K562 (cell line): ENCODE measurements around the gene SCARF1. TPM values are rescaled to one million over a fixed set of nuclear protein-coding genes. Genes with fewer than 3 reads are reported as not detected.
"Not testable (repeated sequence)": the region's sequence is repeated elsewhere in the genome, so short reads cannot be mapped to it uniquely, and the experiment has no call there.

Experiments used
- ATAC-seq: fragments of 200-7000 bp; cut with Tn5 transposase; 3 replicates; pipeline ENCODE4 v1.9.1; 2020; ENCODE audit warnings: moderate library complexity
- BruUV-seq: library from RNA; stranded (reverse); fragments of 400-500 nt; replicated peaks from 2 replicates; lab custom pipeline; 2021; lab: Mats Ljungman, UMichigan
- CTCF ChIA-PET: fragments of 300-600 bp; formaldehyde crosslinking; extraction: SDS; loops from one replicate; lab custom pipeline; 2021; ENCODE audit warnings: low intra/inter-chr PET ratio; lab: Yijun Ruan, JAX
- POLR2A ChIA-PET: fragments of 300-600, 350-650 bp; sonication (Branson Sonifier 250); formaldehyde crosslinking; extraction: SDS; loops from one replicate; lab custom pipeline; 2021; ENCODE audit warnings: antibody characterized with exemption, inconsistent platforms; lab: Yijun Ruan, JAX
- DNase-seq, 4 experiments: peaks; one replicate each; pipeline versions ENCODE4 v3.0.0 to v3.0.0-alpha.2; 2011 to 2018; ENCODE audit warnings: low spot score in 3 of 4, mixed read lengths in 3 of 4; ENCODE audit errors: extremely low read depth in 1 of 4
- FAIRE-seq: peaks from 2 replicates; lab custom pipeline; 2011; peaks lifted over from hg19 to GRCh38; lab: Jason Lieb, UNC
- H2AFZ ChIP-seq: 2 replicates; pipeline ENCODE4 v1.6.0; 2011; ENCODE audit warnings: low read depth, low read length, control low read depth, inconsistent platforms
- H3K27ac ChIP-seq: fragments of 200-600 bp; 3 replicates; pipeline ENCODE4 v1.8.0; 2011; ENCODE audit warnings: low read depth, mild to moderate bottlenecking, control low read depth, inconsistent platforms, low read length, moderate library complexity, mixed read lengths; ENCODE audit errors: extremely low read depth
- H3K27me3 ChIP-seq, 2 experiments: fragments of 300-600 bp in 1 of 2; 2 replicates in 1 of 2; 3 replicates in 1 of 2; pipeline versions ENCODE4 v1.6.0 to v1.8.0; 2011; ENCODE audit warnings: inconsistent platforms in 2 of 2, low read length in 2 of 2, mild to moderate bottlenecking in 1 of 2, mixed read lengths in 1 of 2, moderate library complexity in 1 of 2; ENCODE audit not compliant: control insufficient read depth in 2 of 2, insufficient read depth in 2 of 2
- H3K36me3 ChIP-seq: fragments of 300-600 bp; 3 replicates; pipeline ENCODE4 v1.8.0; 2011; ENCODE audit warnings: mild to moderate bottlenecking, low read length, inconsistent platforms; ENCODE audit not compliant: control insufficient read depth, insufficient read depth
- H3K4me1 ChIP-seq, 2 experiments: fragments of 200-600 bp in 1 of 2; replicated peaks in 1 of 2; 2 replicates in 1 of 2; 3 replicates in 1 of 2; pipeline versions ENCODE4 v1.5.1 to v1.8.0; 2011; ENCODE audit warnings: inconsistent platforms in 2 of 2, low read length in 2 of 2, mild to moderate bottlenecking in 1 of 2, mixed read lengths in 1 of 2, moderate library complexity in 1 of 2; ENCODE audit not compliant: control insufficient read depth in 2 of 2, insufficient read depth in 2 of 2
- H3K4me2 ChIP-seq: 2 replicates; pipeline ENCODE4 v1.6.1; 2011; ENCODE audit warnings: low read length, control low read depth, inconsistent platforms, mixed read lengths; ENCODE audit not compliant: insufficient read depth
- H3K4me3 ChIP-seq: fragments of 200-600 bp; sonication (generic), shearing (Covaris generic); 2 replicates; pipeline ENCODE4 v1.5.1; 2016; ENCODE audit warnings: control low read depth, inconsistent platforms
- H3K79me2 ChIP-seq: fragments of 200-600 bp; 3 replicates; pipeline ENCODE4 v1.8.0; 2011; ENCODE audit warnings: low read length, inconsistent platforms; ENCODE audit not compliant: control insufficient read depth, insufficient read depth
- H3K9ac ChIP-seq, 2 experiments: 2 replicates each; pipeline versions ENCODE4 v1.6.0 to v1.6.1; 2011; ENCODE audit warnings: low read depth in 2 of 2, low read length in 2 of 2, control low read depth in 1 of 2, inconsistent platforms in 1 of 2, mild to moderate bottlenecking in 1 of 2, mixed read lengths in 1 of 2; ENCODE audit not compliant: insufficient read depth in 1 of 2
- H3K9me1 ChIP-seq: one replicate; pipeline ENCODE4 v1.6.0; 2011; ENCODE audit warnings: inconsistent platforms, mild to moderate bottlenecking, low read length, moderate library complexity; ENCODE audit not compliant: control insufficient read depth, insufficient read depth
- H3K9me3 ChIP-seq: replicated peaks from 2 replicates; pipeline ENCODE4 v1.5.1; 2011; ENCODE audit warnings: low read depth, low read length, inconsistent platforms; ENCODE audit not compliant: control insufficient read depth, insufficient read depth
- H4K20me1 ChIP-seq: replicated peaks from 2 replicates; pipeline ENCODE4 v1.6.1; 2011; ENCODE audit warnings: low read length, inconsistent platforms, mixed read lengths; ENCODE audit not compliant: control insufficient read depth, insufficient read depth
- ZNF121 ChIP-seq: sonication (generic); formaldehyde crosslinking; conservative IDR thresholded peaks from 2 replicates; pipeline ENCODE4 v1.8.0; 2022; ENCODE audit warnings: missing genetic modification reagents
- ZNF134 ChIP-seq: fragments of 250-450 bp; sonication (Bioruptor Pico); conservative IDR thresholded peaks from 2 replicates; pipeline ENCODE4 v1.4.0; 2020
- ZNF830 ChIP-seq: fragments of 250-450 bp; sonication (Bioruptor Pico); IDR thresholded peaks from 2 replicates; pipeline ENCODE4 v1.5.0; 2021; ENCODE audit warnings: mild to moderate bottlenecking
- WGBS: fragments of 100-300 bp; shearing (Covaris generic); methylation state at CpG from one replicate; pipeline ENCODE4 v1.1.6; 2016; ENCODE audit warnings: low coverage, mixed read lengths; ENCODE audit not compliant: insufficient coverage; ENCODE audit errors: missing lambda C conversion rate; 5-methylcytosine and 5-hydroxymethylcytosine counted together
- in situ Hi-C: fragments of 300-500 bp; cut with MboI; formaldehyde crosslinking; loops from 4 replicates; pipeline ENCODE4 v1.15.0; 2018; ENCODE audit warnings: inconsistent platforms, mixed read lengths
- intact Hi-C: fragments of 100-400 bp; cut with micrococcal nuclease; formaldehyde crosslinking; loops from 2 replicates; pipeline ENCODE4 v1.14.2; 2022
- polyA plus RNA-seq, 8 experiments: library from polyadenylated mRNA; depleted of rRNA in 4 of 8; stranded (reverse) in 5 of 8; unstranded in 3 of 8; fragments of >200 nt; fragmentation: Nextera tagmentation in 2 of 8; fragmentation: Illumina TruSeq in 1 of 8; extraction: Ambion mirVana in 2 of 8; extraction: Trizol in 1 of 8; gene quantifications; 2 replicates each; pipeline versions ENCODE4 v1.2.1 to v1.2.3, GENCODE V29; 2011 to 2014; ENCODE audit warnings: inconsistent platforms in 1 of 8, missing spikeins in 1 of 8
- total RNA-seq, 7 experiments: library from RNA; depleted of rRNA in 6 of 7; stranded (reverse); fragments of >200 nt in 6 of 7; fragmentation: Illumina TruSeq in 2 of 7; extraction: Trizol in 2 of 7; gene quantifications; 2 replicates each; pipeline versions ENCODE4 v1.2.1 to v1.2.3, GENCODE V29; 2011 to 2021; ENCODE audit warnings: low replicate concordance in 1 of 7
- TF ChIP-seq, protein P1 (sequence below), 2 experiments: fragments of 450-650 bp in 1 of 2; sonication (generic) in 1 of 2; formaldehyde crosslinking in 1 of 2; IDR thresholded peaks in 1 of 2; conservative IDR thresholded peaks in 1 of 2; 2 replicates each; pipeline versions ENCODE4 v1.6.1 to v1.8.1; 2016 to 2023; ENCODE audit warnings: mild to moderate bottlenecking in 2 of 2, moderate library complexity in 2 of 2, inconsistent platforms in 1 of 2, missing genetic modification reagents in 1 of 2
- TF ChIP-seq, protein P2 (sequence below): fragments of 450-650 bp; IDR thresholded peaks from 2 replicates; pipeline ENCODE4 v1.7.1; 2018; ENCODE audit warnings: mild to moderate bottlenecking, low read depth; ENCODE audit not compliant: partially characterized antibody
- TF ChIP-seq, protein P3 (sequence below): fragments of 450-650 bp; IDR thresholded peaks from 2 replicates; pipeline ENCODE4 v1.6.1; 2016; ENCODE audit warnings: mild to moderate bottlenecking
- TF ChIP-seq, protein P4 (sequence below): sonication (generic); formaldehyde crosslinking; IDR thresholded peaks from 2 replicates; pipeline ENCODE4 v1.8.0; 2022; ENCODE audit warnings: missing genetic modification reagents, mild to moderate bottlenecking, borderline replicate concordance

The SCARF1 gene
- total and polyA plus RNA-seq, 9 of the 15 experiments (the other 6 are each of a cell fraction or from before 2014, with no cell fraction given) = 0.04 to 2.1 (median 0.63) TPM

DNA sequence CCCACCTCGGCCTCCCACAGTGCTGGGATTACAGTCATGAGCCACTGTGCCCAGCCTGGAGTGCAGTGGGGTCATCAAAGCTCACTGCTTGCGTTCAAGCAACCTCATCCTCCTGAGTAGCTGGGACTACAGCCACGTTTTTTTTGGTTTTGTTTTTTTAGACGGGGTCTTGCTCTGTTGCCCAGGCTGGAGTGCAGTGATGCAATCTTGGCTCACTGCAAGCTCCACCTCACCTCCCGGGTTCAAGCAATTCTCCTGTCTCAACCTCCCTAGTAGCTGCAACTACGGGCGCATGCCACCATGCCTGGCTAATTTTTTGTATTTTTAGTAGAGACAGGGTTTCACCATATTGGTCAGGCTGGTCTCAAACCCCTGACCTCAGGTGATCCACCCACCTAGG, 7.3 kb upstream of the SCARF1 start:
- TF ChIP-seq, protein P1, sequence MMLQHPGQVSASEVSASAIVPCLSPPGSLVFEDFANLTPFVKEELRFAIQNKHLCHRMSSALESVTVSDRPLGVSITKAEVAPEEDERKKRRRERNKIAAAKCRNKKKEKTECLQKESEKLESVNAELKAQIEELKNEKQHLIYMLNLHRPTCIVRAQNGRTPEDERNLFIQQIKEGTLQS (IDR thresholded peaks at IDR 0.05) = 0 out of 2 replicates have a peak, but pooled peaks have one; percentile 32
- TF ChIP-seq, protein P1 (CRISPR knock-in tag; conservative IDR thresholded peaks at IDR 0.05) = not testable (repeated sequence)
- TF ChIP-seq ZNF121 (CRISPR knock-in tag) = peak; percentile 65
- H3K9me3 ChIP-seq, ATAC-seq, in situ Hi-C loops, BruUV-seq, H3K4me3 ChIP-seq, DNase-seq, H3K9ac ChIP-seq, H2AFZ ChIP-seq, intact Hi-C loops, CTCF ChIA-PET, H3K27ac ChIP-seq, H3K79me2 ChIP-seq, FAIRE-seq, H3K4me2 ChIP-seq, H3K9me1 ChIP-seq, H4K20me1 ChIP-seq, H3K27me3 ChIP-seq: not testable (repeated sequence)
- POLR2A ChIA-PET = interaction anchor here (0.5 to 3.5 kb wide), 7 partner anchors 8 to 747 kb away, joined by 3 to 20 read pairs (median 5); no protein-coding TSS in a partner anchor
- 90% methylated on average over 6 of the region's 7 CpGs for WGBS
- Histone ChIP-seq H3K4me1 (peaks cover 21 to 34% of the 10 kb centered on the region in 2 experiments), H3K36me3 (peaks cover 74% of the 10 kb centered on the region)

DNA sequence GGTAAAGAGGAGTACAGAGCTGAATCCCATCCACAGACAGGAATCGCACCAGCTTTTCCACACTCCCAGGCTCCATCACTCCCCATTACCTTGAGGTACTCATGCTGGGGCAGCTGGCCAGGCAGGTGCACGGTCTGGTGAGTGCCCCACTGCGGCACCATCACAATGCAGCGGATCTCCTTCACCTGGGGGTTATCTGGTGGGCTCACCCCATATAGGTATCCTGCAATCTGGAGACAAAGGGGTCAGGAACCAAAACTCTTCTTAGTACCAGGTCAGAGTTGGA, 6.0 kb upstream of the SCARF1 start:
- Histone ChIP-seq H3K4me2 (no peak overlapping the region), H3K9me1 (no peaks in the 10 kb centered on the region), H4K20me1 (0 out of 2 replicates have a peak, but pooled peaks cover 2% of the 10 kb centered on the region), H2AFZ (no peak overlapping the region), H3K4me1 (peaks cover 21 to 39% of the 10 kb centered on the region in 2 experiments)
- intact Hi-C loops = loop anchor here (2.0 kb wide), 1 partner anchor 65 kb away; no protein-coding TSS in a partner anchor
- whole genome bisulfite sequencing = 88% methylated on average over 4 of the region's 4 CpGs
- no TSS peak for BruUV-seq
- TF ChIP-seq, protein P2, sequence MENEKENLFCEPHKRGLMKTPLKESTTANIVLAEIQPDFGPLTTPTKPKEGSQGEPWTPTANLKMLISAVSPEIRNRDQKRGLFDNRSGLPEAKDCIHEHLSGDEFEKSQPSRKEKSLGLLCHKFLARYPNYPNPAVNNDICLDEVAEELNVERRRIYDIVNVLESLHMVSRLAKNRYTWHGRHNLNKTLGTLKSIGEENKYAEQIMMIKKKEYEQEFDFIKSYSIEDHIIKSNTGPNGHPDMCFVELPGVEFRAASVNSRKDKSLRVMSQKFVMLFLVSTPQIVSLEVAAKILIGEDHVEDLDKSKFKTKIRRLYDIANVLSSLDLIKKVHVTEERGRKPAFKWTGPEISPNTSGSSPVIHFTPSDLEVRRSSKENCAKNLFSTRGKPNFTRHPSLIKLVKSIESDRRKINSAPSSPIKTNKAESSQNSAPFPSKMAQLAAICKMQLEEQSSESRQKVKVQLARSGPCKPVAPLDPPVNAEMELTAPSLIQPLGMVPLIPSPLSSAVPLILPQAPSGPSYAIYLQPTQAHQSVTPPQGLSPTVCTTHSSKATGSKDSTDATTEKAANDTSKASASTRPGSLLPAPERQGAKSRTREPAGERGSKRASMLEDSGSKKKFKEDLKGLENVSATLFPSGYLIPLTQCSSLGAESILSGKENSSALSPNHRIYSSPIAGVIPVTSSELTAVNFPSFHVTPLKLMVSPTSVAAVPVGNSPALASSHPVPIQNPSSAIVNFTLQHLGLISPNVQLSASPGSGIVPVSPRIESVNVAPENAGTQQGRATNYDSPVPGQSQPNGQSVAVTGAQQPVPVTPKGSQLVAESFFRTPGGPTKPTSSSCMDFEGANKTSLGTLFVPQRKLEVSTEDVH = no peak
- no peak for TF ChIP-seq ZNF830
- TF ChIP-seq ZNF134 = no peak
- TF ChIP-seq, protein P3, sequence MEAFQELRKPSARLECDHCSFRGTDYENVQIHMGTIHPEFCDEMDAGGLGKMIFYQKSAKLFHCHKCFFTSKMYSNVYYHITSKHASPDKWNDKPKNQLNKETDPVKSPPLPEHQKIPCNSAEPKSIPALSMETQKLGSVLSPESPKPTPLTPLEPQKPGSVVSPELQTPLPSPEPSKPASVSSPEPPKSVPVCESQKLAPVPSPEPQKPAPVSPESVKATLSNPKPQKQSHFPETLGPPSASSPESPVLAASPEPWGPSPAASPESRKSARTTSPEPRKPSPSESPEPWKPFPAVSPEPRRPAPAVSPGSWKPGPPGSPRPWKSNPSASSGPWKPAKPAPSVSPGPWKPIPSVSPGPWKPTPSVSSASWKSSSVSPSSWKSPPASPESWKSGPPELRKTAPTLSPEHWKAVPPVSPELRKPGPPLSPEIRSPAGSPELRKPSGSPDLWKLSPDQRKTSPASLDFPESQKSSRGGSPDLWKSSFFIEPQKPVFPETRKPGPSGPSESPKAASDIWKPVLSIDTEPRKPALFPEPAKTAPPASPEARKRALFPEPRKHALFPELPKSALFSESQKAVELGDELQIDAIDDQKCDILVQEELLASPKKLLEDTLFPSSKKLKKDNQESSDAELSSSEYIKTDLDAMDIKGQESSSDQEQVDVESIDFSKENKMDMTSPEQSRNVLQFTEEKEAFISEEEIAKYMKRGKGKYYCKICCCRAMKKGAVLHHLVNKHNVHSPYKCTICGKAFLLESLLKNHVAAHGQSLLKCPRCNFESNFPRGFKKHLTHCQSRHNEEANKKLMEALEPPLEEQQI = no peak
- TF ChIP-seq, protein P4, sequence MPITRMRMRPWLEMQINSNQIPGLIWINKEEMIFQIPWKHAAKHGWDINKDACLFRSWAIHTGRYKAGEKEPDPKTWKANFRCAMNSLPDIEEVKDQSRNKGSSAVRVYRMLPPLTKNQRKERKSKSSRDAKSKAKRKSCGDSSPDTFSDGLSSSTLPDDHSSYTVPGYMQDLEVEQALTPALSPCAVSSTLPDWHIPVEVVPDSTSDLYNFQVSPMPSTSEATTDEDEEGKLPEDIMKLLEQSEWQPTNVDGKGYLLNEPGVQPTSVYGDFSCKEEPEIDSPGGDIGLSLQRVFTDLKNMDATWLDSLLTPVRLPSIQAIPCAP (CRISPR knock-in tag) = no peak
- TF ChIP-seq, all 486 proteins: peak for 0
- Histone ChIP-seq H3K9me3 (no peaks in the 10 kb centered on the region), H3K36me3 (peaks cover 74% of the 10 kb centered on the region), H3K27ac (no peak overlapping the region; the same call in 2 of the 3 replicates), H3K27me3 (no peaks in the 10 kb centered on the region), H3K79me2 (peaks cover 12% of the 10 kb centered on the region; the same call in 2 of the 3 replicates), H3K9ac (no peak overlapping the region), H3K4me3 (no peak overlapping the region)
- in situ Hi-C loops = no loop called here
- ChIA-PET CTCF (no interaction called here), POLR2A (interaction anchor here (0.7 to 3.5 kb wide), 11 partner anchors 9 to 218 kb away, joined by 3 to 20 read pairs (median 5); partner anchors contain the start of gene INPP5K)
- no peak for ATAC-seq
- DNase-seq = no peak
- FAIRE-seq = no peak
